Kidney glomerular epithelial cell (primary cell): Measurements from ENCODE around the gene TBPL2.
"Not testable (repeated sequence)": the region's sequence is repeated elsewhere in the genome, so short reads cannot be mapped to it uniquely, and the experiment has no call there.

ENCODE experiments used
- DNase-seq: peaks from one replicate; lab custom pipeline; 2025; lab: John Stamatoyannopoulos, UW

The TBPL2 gene

GRCh38 chr14:55440385-55440784 is at the start of gene TBPL2:
TBPL2 (minus strand) TSS chr14:55440616; CDS start chr14:55440449, 167 bp downstream.
- no peak for DNase-seq

- DNase-seq: no peak
Measured at GRCh38 chr14:55488204-55488603, 47.8 kb upstream of the TBPL2 start.

GRCh38 chr14:55482936-55483605 is 42.7 kb upstream of the TBPL2 start:
- DNase-seq: peak; percentile 34

- no peak for DNase-seq
Measured at GRCh38 chr14:55481769-55482168, 41.4 kb upstream of the TBPL2 start.

GRCh38 chr14:55477680-55478079 is 37.3 kb upstream of the TBPL2 start:
- DNase-seq: no peak

GRCh38 chr14:55476448-55476847 is 36.0 kb upstream of the TBPL2 start:
- not testable (repeated sequence) for DNase-seq

- DNase-seq: no peak
Measured at GRCh38 chr14:55473786-55474185, 33.4 kb upstream of the TBPL2 start.

- no peak for DNase-seq
Measured at GRCh38 chr14:55470025-55470424, 29.6 kb upstream of the TBPL2 start.

- no peak for DNase-seq
Measured at GRCh38 chr14:55467307-55467706, 26.9 kb upstream of the TBPL2 start.

GRCh38 chr14:55458800-55459515 is 18.5 kb upstream of the TBPL2 start:
- DNase-seq: peak; percentile 34

GRCh38 chr14:55457496-55457895 is 17.1 kb upstream of the TBPL2 start:
- DNase-seq: no peak

- not testable (repeated sequence) for DNase-seq
Measured at GRCh38 chr14:55456411-55456810, 16.0 kb upstream of the TBPL2 start.

- peak; percentile 76 for DNase-seq
Measured at GRCh38 chr14:55454264-55455002, 14.0 kb upstream of the TBPL2 start.

- no peak for DNase-seq
Measured at GRCh38 chr14:55451950-55452349, 11.5 kb upstream of the TBPL2 start.

- DNase-seq: no peak
Measured at GRCh38 chr14:55451398-55451797, 11.0 kb upstream of the TBPL2 start.

GRCh38 chr14:55450987-55451386 is 10.6 kb upstream of the TBPL2 start:
- no peak for DNase-seq

- DNase-seq: no peak
Measured at GRCh38 chr14:55450539-55450938, 10.1 kb upstream of the TBPL2 start.

- no peak for DNase-seq
Measured at GRCh38 chr14:55450124-55450523, 9.7 kb upstream of the TBPL2 start.

GRCh38 chr14:55449116-55449515 is 8.7 kb upstream of the TBPL2 start:
- no peak for DNase-seq

- DNase-seq: peak; percentile 96
Measured at GRCh38 chr14:55448141-55448614, 7.8 kb upstream of the TBPL2 start.

- DNase-seq: peak; percentile 94
Measured at GRCh38 chr14:55446833-55447232, 6.4 kb upstream of the TBPL2 start.

- DNase-seq: peak; percentile 71
Measured at GRCh38 chr14:55446127-55446736, 5.8 kb upstream of the TBPL2 start.
